Measurements from ENCODE around the gene MAPT. TPM values are rescaled to one million over a fixed set of nuclear protein-coding genes. Genes with fewer than 3 reads are reported as not detected.
A peak's percentile ranks its signal among the peaks of the same experiment; 100 is the strongest.

MAPT gene
- polyA plus RNA-seq, 1 experiment = 0.27 TPM

GRCh38 chr17:46039592-46040186 is 145.3 kb downstream of the MAPT start:
- H3K9me3 ChIP-seq (ENCODE audit: control insufficient read depth, insufficient read depth, low read length) = no peaks in the 10 kb centered on the region
- CTCF ChIA-PET = interaction anchor here (0.7 to 9.5 kb wide), 4 partner anchors 11 to 173 kb away, joined by 3 to 127 read pairs (median 18); partner anchors contain the start of gene KANSL1
- no peak for DNase-seq (ENCODE audit: low read depth, low spot score)
- no peak for TF ChIP-seq CTCF (IDR thresholded peaks at IDR 0.05; ENCODE audit: low read depth, low read length)
- POLR2A ChIA-PET = no interaction called here
- H3K4me3 ChIP-seq (ENCODE audit: low read depth, low read length) = no peak overlapping the region
- no peak overlapping the region for H3K27ac ChIP-seq (ENCODE audit: low read depth, low read length)
- H3K27me3 ChIP-seq (ENCODE audit: control insufficient read depth, insufficient read depth, low read length) = no peaks in the 10 kb centered on the region

- no peak for DNase-seq (ENCODE audit: low read depth, low spot score)
- Histone ChIP-seq H3K27me3 (ENCODE audit: control insufficient read depth, insufficient read depth, low read length) (no peaks in the 10 kb centered on the region), H3K9me3 (ENCODE audit: control insufficient read depth, insufficient read depth, low read length) (no peaks in the 10 kb centered on the region), H3K27ac (ENCODE audit: low read depth, low read length) (no peak overlapping the region), H3K4me3 (ENCODE audit: low read depth, low read length) (no peak overlapping the region)
- no peak for TF ChIP-seq CTCF (IDR thresholded peaks at IDR 0.05; ENCODE audit: low read depth, low read length)
- ChIA-PET CTCF (interaction anchor here (0.6 to 9.5 kb wide), 5 partner anchors 15 to 170 kb away, joined by 3 to 127 read pairs (median 29); partner anchors contain the start of gene KANSL1), POLR2A (no interaction called here)
Measured at GRCh38 chr17:46042246-46042645, 147.9 kb downstream of the MAPT start.

- POLR2A ChIA-PET = no interaction called here
- no peak overlapping the region for H3K27ac ChIP-seq (ENCODE audit: low read depth, low read length)
- no peak for TF ChIP-seq CTCF (IDR thresholded peaks at IDR 0.05; ENCODE audit: low read depth, low read length)
- H3K4me3 ChIP-seq (ENCODE audit: low read depth, low read length) = no peak overlapping the region
- H3K27me3 ChIP-seq (ENCODE audit: control insufficient read depth, insufficient read depth, low read length) = no peaks in the 10 kb centered on the region
- no peaks in the 10 kb centered on the region for H3K9me3 ChIP-seq (ENCODE audit: control insufficient read depth, insufficient read depth, low read length)
- DNase-seq (ENCODE audit: low read depth, low spot score) = no peak
- CTCF ChIA-PET = interaction anchor here (0.6 to 9.5 kb wide), 6 partner anchors 14 to 169 kb away, joined by 3 to 127 read pairs (median 18); partner anchors contain the start of gene KANSL1
Measured at GRCh38 chr17:46042925-46043324, 148.6 kb downstream of the MAPT start.

GRCh38 chr17:46043606-46044005 is 149.3 kb downstream of the MAPT start:
- no peak for DNase-seq (ENCODE audit: low read depth, low spot score)
- CTCF ChIA-PET = interaction anchor here (0.7 to 9.5 kb wide), 29 partner anchors 8 to 169 kb away, joined by 3 to 127 read pairs (median 6); partner anchors contain the start of gene KANSL1
- H3K9me3 ChIP-seq (ENCODE audit: control insufficient read depth, insufficient read depth, low read length) = no peaks in the 10 kb centered on the region
- no peaks in the 10 kb centered on the region for H3K27me3 ChIP-seq (ENCODE audit: control insufficient read depth, insufficient read depth, low read length)
- POLR2A ChIA-PET = no interaction called here
- TF ChIP-seq CTCF (IDR thresholded peaks at IDR 0.05; ENCODE audit: low read depth, low read length) = no peak
- H3K27ac ChIP-seq (ENCODE audit: low read depth, low read length) = no peak overlapping the region
- no peak overlapping the region for H3K4me3 ChIP-seq (ENCODE audit: low read depth, low read length)

- H3K27me3 ChIP-seq (ENCODE audit: control insufficient read depth, insufficient read depth, low read length) = no peaks in the 10 kb centered on the region
- H3K27ac ChIP-seq (ENCODE audit: low read depth, low read length) = no peak overlapping the region
- POLR2A ChIA-PET = interaction anchor here (1.0 kb wide), 1 partner anchor 149 kb away, joined by 4 read pairs; the partner anchor contains the start of gene KANSL1
- CTCF ChIA-PET = interaction anchor here (0.7 to 9.5 kb wide), 38 partner anchors 9 to 243 kb away, joined by 3 to 127 read pairs (median 5); partner anchors contain the start of gene KANSL1
- no peaks in the 10 kb centered on the region for H3K9me3 ChIP-seq (ENCODE audit: control insufficient read depth, insufficient read depth, low read length)
- H3K4me3 ChIP-seq (ENCODE audit: low read depth, low read length) = no peak overlapping the region
- peak; percentile 82 for DNase-seq (ENCODE audit: low read depth, low spot score)
- peak; percentile 93 for TF ChIP-seq CTCF (IDR thresholded peaks at IDR 0.05; ENCODE audit: low read depth, low read length)
Measured at GRCh38 chr17:46044286-46044928, 150.1 kb downstream of the MAPT start.
